ENCODE data around the gene TSHZ2. TPM values are rescaled to one million over a fixed set of nuclear protein-coding genes. Genes with fewer than 3 reads are reported as not detected.
"Not testable (repeated sequence)": the region's sequence is repeated elsewhere in the genome, so short reads cannot be mapped to it uniquely, and the experiment has no call there.

TSHZ2 gene
- total RNA-seq, 4 donors from 2014 or later: 1.0 to 3.5 (median 2.8) TPM

DNA sequence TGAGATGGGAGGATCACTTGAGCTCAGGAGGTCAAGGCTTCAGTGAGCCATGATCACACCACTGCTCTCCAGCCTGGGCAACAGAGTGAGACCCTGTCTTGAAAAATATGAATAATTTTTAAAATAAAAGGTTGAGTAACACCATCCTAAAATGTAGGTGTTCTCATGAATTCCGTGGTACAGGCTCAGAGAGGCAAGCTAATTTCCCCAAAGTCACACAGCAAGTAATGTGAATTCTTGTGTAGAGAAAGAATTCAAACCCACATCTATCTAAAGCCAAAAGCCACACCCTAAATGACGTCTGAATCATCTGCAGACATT lies 541.0 kb downstream of the TSHZ2 start:
- DNase-seq (no peak), ATAC-seq (no peak)
- no peaks in the 10 kb centered on the region for H3K9me3 ChIP-seq
- H3K36me3 ChIP-seq: no peaks in the 10 kb centered on the region
- H3K27ac ChIP-seq: no peak overlapping the region
- no peak overlapping the region for H3K4me3 ChIP-seq
- no peaks in the 10 kb centered on the region for H3K4me1 ChIP-seq
- intact Hi-C loops (cut with DNase I; ENCODE audit: low total_unique reads) (no loop called here), in situ Hi-C loops (cut with MboI; ENCODE audit: low sequenced_read_pairs in 4 of 4) (no loop called here)
- no peaks in the 10 kb centered on the region for H3K27me3 ChIP-seq
- TF ChIP-seq, protein P1, sequence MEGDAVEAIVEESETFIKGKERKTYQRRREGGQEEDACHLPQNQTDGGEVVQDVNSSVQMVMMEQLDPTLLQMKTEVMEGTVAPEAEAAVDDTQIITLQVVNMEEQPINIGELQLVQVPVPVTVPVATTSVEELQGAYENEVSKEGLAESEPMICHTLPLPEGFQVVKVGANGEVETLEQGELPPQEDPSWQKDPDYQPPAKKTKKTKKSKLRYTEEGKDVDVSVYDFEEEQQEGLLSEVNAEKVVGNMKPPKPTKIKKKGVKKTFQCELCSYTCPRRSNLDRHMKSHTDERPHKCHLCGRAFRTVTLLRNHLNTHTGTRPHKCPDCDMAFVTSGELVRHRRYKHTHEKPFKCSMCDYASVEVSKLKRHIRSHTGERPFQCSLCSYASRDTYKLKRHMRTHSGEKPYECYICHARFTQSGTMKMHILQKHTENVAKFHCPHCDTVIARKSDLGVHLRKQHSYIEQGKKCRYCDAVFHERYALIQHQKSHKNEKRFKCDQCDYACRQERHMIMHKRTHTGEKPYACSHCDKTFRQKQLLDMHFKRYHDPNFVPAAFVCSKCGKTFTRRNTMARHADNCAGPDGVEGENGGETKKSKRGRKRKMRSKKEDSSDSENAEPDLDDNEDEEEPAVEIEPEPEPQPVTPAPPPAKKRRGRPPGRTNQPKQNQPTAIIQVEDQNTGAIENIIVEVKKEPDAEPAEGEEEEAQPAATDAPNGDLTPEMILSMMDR (IDR thresholded peaks at IDR 0.05 in 4 of 5, conservative IDR thresholded peaks at IDR 0.05 in 1 of 5): no peak
- TF ChIP-seq POLR2A (IDR thresholded peaks at IDR 0.05): no peak

DNA sequence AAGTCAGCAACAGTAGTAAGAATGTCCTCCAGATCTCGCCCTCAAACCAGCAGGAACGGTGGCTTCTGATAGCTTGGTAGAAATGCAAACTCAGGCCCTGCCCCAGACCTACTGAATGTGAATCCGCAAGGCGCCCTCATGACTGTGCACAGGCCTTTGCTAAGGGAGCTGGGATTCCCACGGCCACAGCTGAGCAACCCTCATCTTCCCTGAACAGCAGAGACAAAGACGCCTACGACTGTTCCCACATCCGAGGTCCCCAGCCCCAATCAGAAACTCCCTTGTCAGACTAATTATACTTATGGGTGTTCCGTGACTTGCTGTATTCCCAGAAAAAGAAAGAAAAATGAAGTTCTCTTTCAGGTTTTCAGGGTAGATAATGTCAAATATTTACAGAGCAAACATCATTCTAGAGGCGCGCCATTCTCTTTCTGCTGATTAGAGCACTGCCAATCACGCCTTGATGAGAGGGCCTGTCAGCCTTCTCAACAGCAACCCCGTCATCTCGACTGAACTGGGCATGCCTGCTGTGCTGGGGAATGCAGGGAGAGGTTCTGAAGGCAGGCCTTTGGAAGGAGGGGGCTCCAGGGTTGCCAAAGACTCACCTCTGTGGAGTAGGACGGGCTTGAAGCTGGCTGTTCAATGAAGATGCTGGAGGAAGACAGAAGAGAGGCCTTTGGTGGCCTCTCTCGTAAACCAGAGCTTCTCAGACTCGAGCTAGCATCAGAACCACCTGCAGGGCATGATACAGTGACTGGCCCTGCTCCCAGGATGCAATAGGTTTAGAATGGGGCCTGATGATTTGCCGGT lies 541.5 kb downstream of the TSHZ2 start:
- Histone ChIP-seq H3K9me3 (no peaks in the 10 kb centered on the region), H3K27me3 (no peaks in the 10 kb centered on the region), H3K4me1 (no peaks in the 10 kb centered on the region), H3K36me3 (no peaks in the 10 kb centered on the region), H3K27ac (no peak overlapping the region), H3K4me3 (no peak overlapping the region)
- TF ChIP-seq, protein P1 (IDR thresholded peaks at IDR 0.05 in 4 of 5, conservative IDR thresholded peaks at IDR 0.05 in 1 of 5): no peak
- TF ChIP-seq POLR2A (IDR thresholded peaks at IDR 0.05): no peak
- DNase-seq: no peak
- in situ Hi-C loops (cut with MboI; ENCODE audit: low sequenced_read_pairs in 4 of 4): no loop called here
- ATAC-seq: no peak
- intact Hi-C loops (cut with DNase I; ENCODE audit: low total_unique reads): no loop called here

DNA sequence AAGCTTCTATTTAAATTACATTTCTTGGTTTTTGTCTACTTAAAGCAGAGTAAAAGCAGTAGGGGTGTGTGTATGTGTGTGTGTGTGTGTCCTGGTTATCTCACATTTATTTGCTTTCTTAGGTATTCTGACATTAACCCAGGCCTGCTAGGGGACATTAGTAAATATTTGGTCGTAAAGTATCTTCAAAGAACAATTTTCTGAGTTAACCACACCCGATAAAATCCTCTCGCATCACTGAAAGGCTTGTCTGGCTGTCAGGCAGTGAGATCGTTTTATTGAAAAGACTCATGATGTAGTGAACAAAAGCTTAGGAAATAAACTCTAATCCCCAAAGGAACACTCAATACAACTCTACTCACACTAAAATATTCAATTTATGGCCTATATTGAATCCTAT lies 543.6 kb downstream of the TSHZ2 start:
- DNase-seq: no peak
- Histone ChIP-seq H3K27ac (no peak overlapping the region), H3K9me3 (no peaks in the 10 kb centered on the region), H3K27me3 (no peaks in the 10 kb centered on the region), H3K4me1 (no peaks in the 10 kb centered on the region), H3K4me3 (no peak overlapping the region), H3K36me3 (no peaks in the 10 kb centered on the region)
- TF ChIP-seq POLR2A (IDR thresholded peaks at IDR 0.05): no peak
- TF ChIP-seq, protein P1 (IDR thresholded peaks at IDR 0.05 in 4 of 5, conservative IDR thresholded peaks at IDR 0.05 in 1 of 5): no peak
- in situ Hi-C loops (cut with MboI; ENCODE audit: low sequenced_read_pairs in 4 of 4): no loop called here
- no peak for ATAC-seq
- intact Hi-C loops (cut with DNase I; ENCODE audit: low total_unique reads): no loop called here

DNA sequence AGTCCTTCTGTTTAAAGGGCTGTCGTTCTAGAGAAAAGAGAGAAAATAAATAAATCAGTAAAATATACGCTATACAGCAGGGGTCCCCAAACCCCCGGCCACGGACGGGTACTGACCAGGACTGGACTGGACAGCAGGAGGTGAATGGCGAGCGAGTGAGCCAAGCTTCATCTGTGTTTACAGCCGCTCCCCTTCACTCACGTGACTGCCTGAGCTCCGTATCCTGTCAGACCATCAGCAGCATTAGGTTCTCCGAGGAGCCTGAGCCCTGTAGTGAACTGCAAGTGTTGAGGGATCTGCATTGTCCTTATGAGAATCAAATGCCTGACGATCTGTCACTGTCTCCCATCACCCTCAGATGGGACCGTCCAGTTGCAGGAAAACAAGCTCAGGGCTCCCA lies 545.0 kb downstream of the TSHZ2 start:
- ATAC-seq: no peak
- Histone ChIP-seq H3K36me3 (no peaks in the 10 kb centered on the region), H3K27ac (no peak overlapping the region), H3K4me3 (no peak overlapping the region), H3K4me1 (no peaks in the 10 kb centered on the region), H3K27me3 (no peaks in the 10 kb centered on the region), H3K9me3 (no peaks in the 10 kb centered on the region)
- DNase-seq: no peak
- intact Hi-C loops (cut with DNase I; ENCODE audit: low total_unique reads) (no loop called here), in situ Hi-C loops (cut with MboI; ENCODE audit: low sequenced_read_pairs in 4 of 4) (no loop called here)
- TF ChIP-seq, protein P1 (IDR thresholded peaks at IDR 0.05 in 4 of 5, conservative IDR thresholded peaks at IDR 0.05 in 1 of 5): no peak
- no peak for TF ChIP-seq POLR2A (IDR thresholded peaks at IDR 0.05)

DNA sequence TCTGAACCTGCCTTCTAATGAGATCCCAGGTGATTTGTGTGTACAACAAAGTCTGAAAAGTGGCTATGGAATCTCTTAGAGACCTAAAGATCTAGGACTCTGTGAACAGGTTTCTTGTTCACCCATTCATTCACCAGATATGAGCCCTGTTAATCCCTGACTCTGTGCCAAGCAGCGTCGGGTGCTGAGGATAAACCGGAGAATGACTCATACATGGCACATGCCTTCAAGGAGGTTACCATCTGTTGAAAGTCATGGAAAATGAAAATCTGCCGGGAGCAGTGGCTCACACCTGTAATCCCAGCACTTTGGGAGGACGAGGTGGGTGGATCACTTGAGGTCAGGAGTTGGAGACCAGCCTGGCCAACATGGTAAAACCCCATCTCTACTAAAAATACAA lies 549.3 kb downstream of the TSHZ2 start:
- DNase-seq; H3K27ac ChIP-seq; H3K4me1 ChIP-seq; H3K4me3 ChIP-seq; H3K27me3 ChIP-seq; intact Hi-C loops (cut with DNase I; ENCODE audit: low total_unique reads); H3K36me3 ChIP-seq; H3K9me3 ChIP-seq; in situ Hi-C loops (cut with MboI; ENCODE audit: low sequenced_read_pairs in 4 of 4); ATAC-seq: not testable (repeated sequence)
